T-cell (primary cell): Measurements from ENCODE around the gene DENND4A. TPM values are rescaled to one million over a fixed set of nuclear protein-coding genes. Genes with fewer than 3 reads are reported as not detected.
"Not testable (repeated sequence)": the region's sequence is repeated elsewhere in the genome, so short reads cannot be mapped to it uniquely, and the experiment has no call there.

ENCODE experiments used
- ATAC-seq, 4 experiments: fragments of 200-7000 bp in 3 of 4; fragments of 150-1000 bp in 1 of 4; cut with Tn5 transposase; replicated peaks in 1 of 4; 1 replicate in 3 of 4; 2 replicates in 1 of 4; pipeline ENCODE4 v1.10.0; 2021; ENCODE audit warnings: moderate library complexity in 3 of 4, mild to moderate bottlenecking in 2 of 4, moderate number of reproducible peaks in 1 of 4
- CTCF ChIA-PET, 2 donors: fragments of 300-600 bp; sonication (Branson Sonifier 250); formaldehyde crosslinking; loops; one replicate each; lab custom pipeline; 2022; ENCODE audit warnings: antibody characterized with exemption in 2 of 2; lab: Charles Lee
- POLR2A ChIA-PET, 2 donors: fragments of 300-600 bp; sonication (Branson Sonifier 250); formaldehyde crosslinking; loops; one replicate each; lab custom pipeline; 2022; ENCODE audit warnings: antibody characterized with exemption in 2 of 2; lab: Charles Lee
- DNase-seq, 35 experiments: peaks; one replicate each; pipeline versions ENCODE4 v3.0.0 to v3.0.0-alpha.2; 2013 to 2023
- H3K27ac ChIP-seq: one replicate; pipeline ENCODE4 v1.5.1; 2013; ENCODE audit warnings: low read length
- H3K27me3 ChIP-seq, 2 experiments: replicated peaks in 1 of 2; 1 replicate in 1 of 2; 2 replicates in 1 of 2; pipeline versions ENCODE4 v1.6.1 to v1.7.0; 2013; ENCODE audit warnings: low read length in 1 of 2, mixed read lengths in 1 of 2; ENCODE audit not compliant: control insufficient read depth in 2 of 2, insufficient read depth in 2 of 2; ENCODE audit errors: extremely low read depth in 1 of 2
- H3K36me3 ChIP-seq, 2 donors: 1 replicate in 1 of 2; 2 replicates in 1 of 2; pipeline versions ENCODE4 v1.6.1 to v1.7.0; 2013; ENCODE audit warnings: low read length in 1 of 2; ENCODE audit not compliant: control insufficient read depth in 2 of 2, insufficient read depth in 1 of 2; ENCODE audit errors: extremely low read depth in 1 of 2
- H3K4me1 ChIP-seq, 2 experiments: 1 replicate in 1 of 2; 2 replicates in 1 of 2; pipeline versions ENCODE4 v1.6.1 to v1.7.0; 2013; ENCODE audit warnings: low read length in 2 of 2, mixed read lengths in 1 of 2; ENCODE audit not compliant: insufficient read depth in 2 of 2, control insufficient read depth in 1 of 2; ENCODE audit errors: extremely low read depth in 1 of 2
- H3K4me3 ChIP-seq, 2 donors: 1 replicate in 1 of 2; 2 replicates in 1 of 2; pipeline versions ENCODE4 v1.5.1 to v1.7.0; 2013; ENCODE audit warnings: mild to moderate bottlenecking in 2 of 2, low read length in 1 of 2, moderate library complexity in 1 of 2; ENCODE audit not compliant: control insufficient read depth in 1 of 2; ENCODE audit errors: extremely low read depth in 1 of 2
- H3K9me3 ChIP-seq: 2 replicates; pipeline ENCODE4 v1.7.0; 2013
- H3K27ac Mint-ChIP-seq, 2 donors: one replicate each; pipeline ENCODE4 v1.8.0; 2020 to 2021; ENCODE audit warnings: mild to moderate bottlenecking in 2 of 2, mixed read lengths in 2 of 2
- H3K27me3 Mint-ChIP-seq, 2 donors: one replicate each; pipeline ENCODE4 v1.8.0; 2021 to 2022; ENCODE audit warnings: mixed read lengths in 2 of 2
- H3K36me3 Mint-ChIP-seq: one replicate; pipeline ENCODE4 v1.8.0; 2021; ENCODE audit warnings: mixed read lengths
- H3K4me1 Mint-ChIP-seq, 3 donors: one replicate each; pipeline ENCODE4 v1.8.0; 2020 to 2022; ENCODE audit warnings: mixed read lengths in 3 of 3, mild to moderate bottlenecking in 1 of 3
- H3K4me3 Mint-ChIP-seq, 3 donors: one replicate each; pipeline ENCODE4 v1.8.0; 2020 to 2022; ENCODE audit warnings: mild to moderate bottlenecking in 3 of 3, mixed read lengths in 3 of 3, moderate library complexity in 3 of 3
- H3K9me3 Mint-ChIP-seq, 3 donors: one replicate each; pipeline ENCODE4 v1.8.0; 2020 to 2022; ENCODE audit warnings: mixed read lengths in 3 of 3
- WGBS: methylation state at CpG from one replicate; pipeline ENCODE4 v1.1.5; 2013; ENCODE audit warnings: missing lambda C conversion rate; ENCODE audit not compliant: insufficient coverage; 5-methylcytosine and 5-hydroxymethylcytosine counted together
- total RNA-seq, 35 experiments: library from RNA in 6 of 35; stranded (reverse) in 6 of 35; fragments of 120-200 nt in 1 of 35; gene quantifications; one replicate each; pipeline versions ENCODE4 v1.2.1 to v1.2.4 and lab custom pipeline; 2013 to 2026

DENND4A gene
- total RNA-seq, 5 donors from 2014 or later (not counting 1 experiment from before 2014, with no cell fraction given), result 49.7 to 76.3 (median 57.1) TPM

DNA sequence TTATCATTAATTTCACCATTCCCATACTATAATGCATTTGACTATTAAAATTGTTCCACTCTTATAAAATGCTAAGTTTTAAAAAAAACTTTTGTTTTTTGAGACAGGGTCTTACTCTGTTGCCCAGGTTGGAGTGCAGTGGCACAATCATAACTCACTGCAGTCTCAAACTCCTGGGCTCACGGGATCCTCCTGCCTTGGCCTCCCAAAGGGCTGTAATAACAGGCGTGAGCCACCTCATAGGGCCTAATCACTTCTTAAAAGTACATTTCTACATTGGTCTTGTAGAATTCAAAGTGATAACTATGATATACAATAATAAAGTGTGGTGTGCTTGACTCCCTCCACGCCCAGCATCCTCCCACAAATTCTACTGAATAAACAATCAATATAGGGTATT, 3.0 kb downstream of the DENND4A start:
- DNase-seq, result no peak
- WGBS, result no CpG with 5 or more reads among the region's 3 CpGs

DNA sequence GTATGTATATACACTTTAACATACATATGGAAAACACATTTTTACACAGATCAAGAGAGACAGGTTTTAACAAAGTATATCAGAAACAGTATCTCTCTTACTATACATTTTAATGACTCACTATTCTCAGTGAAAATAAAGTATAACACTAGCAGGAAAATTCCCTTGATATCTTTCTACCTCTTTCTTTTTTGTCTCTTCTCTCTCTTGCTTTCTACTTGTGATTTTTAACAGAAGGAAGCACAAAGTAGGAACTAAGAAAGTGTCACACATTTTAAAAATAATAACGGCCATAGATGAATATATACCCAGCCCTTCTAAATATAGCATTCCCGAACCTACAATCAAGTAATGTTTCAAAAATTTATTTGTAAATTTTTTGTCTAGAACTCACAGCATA, 4.8 kb downstream of the DENND4A start:
- ChIA-PET CTCF (interaction anchor here in 1 of 2 donors (1.3 to 2.0 kb wide), 2 partner anchors 13 to 31 kb away, joined by 3 to 10 read pairs; no protein-coding TSS in a partner anchor), POLR2A (interaction anchor here in 1 of 2 donors (0.6 to 0.7 kb wide), 2 partner anchors 8 to 16 kb away, joined by 4 to 5 read pairs; no protein-coding TSS in a partner anchor)
- Histone ChIP-seq H3K4me3 (no peak overlapping the region), H3K27me3 (no peaks in the 10 kb centered on the region), H3K36me3 (peaks cover 0 to 16% of the 10 kb centered on the region in 2 donors), H3K27ac (peak overlapping the region; percentile 36), H3K4me1 (peaks cover 28% of the 10 kb centered on the region in 2 experiments), H3K9me3 (no peaks in the 10 kb centered on the region)
- H3K36me3 Mint-ChIP-seq, result peaks cover 12% of the 10 kb centered on the region
- DNase-seq, result no peak
- H3K9me3 Mint-ChIP-seq, result no peaks in the 10 kb centered on the region
- H3K4me3 Mint-ChIP-seq, result peak overlapping the region; percentile 7 to 50 (median 14)
- H3K27ac Mint-ChIP-seq, result peak overlapping the region; percentile 76 to 90
- no peaks in the 10 kb centered on the region for H3K27me3 Mint-ChIP-seq
- ATAC-seq, result no peak
- H3K4me1 Mint-ChIP-seq, result peaks cover 31 to 51% (median 49%) of the 10 kb centered on the region in 3 donors
- no CpG with 5 or more reads among the region's 2 CpGs for WGBS

More for the DNA sequence above, 3.0 kb downstream of the DENND4A start:
- ChIA-PET POLR2A (interaction anchor here (0.6 to 4.4 kb wide), 5 partner anchors 11 to 43 kb away, joined by 3 to 98 read pairs (median 6); no protein-coding TSS in a partner anchor), CTCF (interaction anchor here in 1 of 2 donors (0.6 to 0.8 kb wide), 2 partner anchors 27 to 37 kb away, joined by 3 to 4 read pairs; no protein-coding TSS in a partner anchor)
- Histone ChIP-seq H3K36me3 (peaks cover 0 to 12% of the 10 kb centered on the region in 2 donors), H3K27me3 (no peaks in the 10 kb centered on the region), H3K9me3 (no peaks in the 10 kb centered on the region), H3K27ac (peak overlapping the region; percentile 13), H3K4me3 (no peak overlapping the region), H3K4me1 (peaks cover 28 to 37% of the 10 kb centered on the region in 2 experiments)
- ATAC-seq, result no peak
- Mint-ChIP-seq H3K4me1 (peaks cover 45 to 54% (median 52%) of the 10 kb centered on the region in 3 donors), H3K27ac (peak overlapping the region; percentile 86 to 90), H3K27me3 (no peaks in the 10 kb centered on the region), H3K9me3 (no peaks in the 10 kb centered on the region), H3K36me3 (peaks cover 8% of the 10 kb centered on the region), H3K4me3 (peak overlapping the region; percentile 68 to 91 (median 86))

DNA sequence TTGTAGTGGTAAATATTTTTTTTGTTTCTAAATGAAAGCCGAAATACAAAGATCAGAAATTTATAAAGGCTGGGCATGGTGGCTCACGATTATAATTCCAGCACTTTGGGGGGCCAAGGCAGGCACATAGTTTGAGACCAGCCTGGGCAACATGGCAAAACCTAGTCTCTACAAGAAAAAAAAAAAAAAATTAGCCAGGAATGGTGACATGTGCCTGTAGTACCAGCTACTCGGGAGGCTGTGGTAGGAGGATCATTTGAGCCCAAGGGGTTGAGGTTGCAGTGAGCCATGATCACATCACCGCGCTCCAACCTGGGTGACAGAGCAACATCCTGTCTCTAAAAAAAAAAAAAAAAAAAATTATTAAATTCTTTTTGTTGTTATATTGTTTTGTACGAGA, 6.9 kb downstream of the DENND4A start:
- POLR2A ChIA-PET, result interaction anchor here in 1 of 2 donors (0.7 to 1.6 kb wide), 2 partner anchors 84 to 1093 kb away, joined by 4 to 13 read pairs; partner anchors contain the start of gene RAB11A

GRCh38 chr15:65783872-65784271, 8.2 kb downstream of the DENND4A start:
- Mint-ChIP-seq H3K4me3 (no peak overlapping the region), H3K27ac (no peak overlapping the region), H3K4me1 (peaks cover 17 to 39% (median 33%) of the 10 kb centered on the region in 3 donors), H3K36me3 (peaks cover 15% of the 10 kb centered on the region), H3K9me3 (no peaks in the 10 kb centered on the region), H3K27me3 (no peaks in the 10 kb centered on the region)
- Histone ChIP-seq H3K27me3 (no peaks in the 10 kb centered on the region), H3K4me3 (no peak overlapping the region), H3K9me3 (no peaks in the 10 kb centered on the region), H3K4me1 (peaks cover 19 to 27% of the 10 kb centered on the region in 2 experiments), H3K27ac (no peak overlapping the region), H3K36me3 (peaks cover 0 to 16% of the 10 kb centered on the region in 2 donors)
- CTCF ChIA-PET, result no interaction called here
- POLR2A ChIA-PET, result interaction anchor here (0.8 to 2.6 kb wide), 2 partner anchors 7 to 68 kb away, joined by 3 to 15 read pairs; partner anchors contain the start of gene DENND4A (in 1 of the 2)
- no peak for ATAC-seq
- WGBS, result 95% methylated on average over 5 of the region's 5 CpGs
- no peak for DNase-seq

More for the DNA sequence above, 6.9 kb downstream of the DENND4A start:
- Histone ChIP-seq H3K36me3 (peaks cover 0 to 16% of the 10 kb centered on the region in 2 donors), H3K27ac (no peak overlapping the region), H3K27me3 (no peaks in the 10 kb centered on the region), H3K9me3 (no peaks in the 10 kb centered on the region), H3K4me3 (no peak overlapping the region), H3K4me1 (peaks cover 21 to 28% of the 10 kb centered on the region in 2 experiments)
- no peak overlapping the region for H3K4me3 Mint-ChIP-seq
- no peaks in the 10 kb centered on the region for H3K9me3 Mint-ChIP-seq
- CTCF ChIA-PET, result interaction anchor here (0.5 to 1.3 kb wide), 2 partner anchors 37 to 47 kb away, joined by 3 to 4 read pairs; no protein-coding TSS in a partner anchor
- no peak overlapping the region for H3K27ac Mint-ChIP-seq
- ATAC-seq, result no peak
- H3K4me1 Mint-ChIP-seq, result peaks cover 29 to 49% (median 45%) of the 10 kb centered on the region in 3 donors
- DNase-seq, result no peak
- H3K27me3 Mint-ChIP-seq, result no peaks in the 10 kb centered on the region
- WGBS, result 100% methylated on average over 1 of the region's 6 CpGs
- peaks cover 14% of the 10 kb centered on the region for H3K36me3 Mint-ChIP-seq

GRCh38 chr15:65782096-65782495, 10.0 kb downstream of the DENND4A start:
- Histone ChIP-seq H3K4me3 (no peak overlapping the region), H3K36me3 (peaks cover 0 to 16% of the 10 kb centered on the region in 2 donors), H3K27me3 (no peaks in the 10 kb centered on the region), H3K4me1 (peaks cover 13 to 35% of the 10 kb centered on the region in 2 experiments), H3K9me3 (no peaks in the 10 kb centered on the region), H3K27ac (no peak overlapping the region)
- ATAC-seq (no peak), DNase-seq (no peak)
- Mint-ChIP-seq H3K9me3 (no peaks in the 10 kb centered on the region), H3K27me3 (no peaks in the 10 kb centered on the region), H3K4me1 (peaks cover 17 to 42% (median 32%) of the 10 kb centered on the region in 3 donors), H3K27ac (no peak overlapping the region), H3K4me3 (no peak overlapping the region), H3K36me3 (peaks cover 13% of the 10 kb centered on the region)
- CTCF ChIA-PET, result interaction anchor here (0.7 to 0.9 kb wide), 2 partner anchors 11 to 47 kb away, joined by 3 read pairs; no protein-coding TSS in a partner anchor
- POLR2A ChIA-PET, result interaction anchor here (0.8 to 2.6 kb wide), 3 partner anchors 9 to 51 kb away, joined by 5 to 15 read pairs (median 6); partner anchors contain the start of gene DENND4A (in 1 of the 2)
- 100% methylated on average over 1 of the region's 5 CpGs for WGBS

- Histone ChIP-seq H3K27ac (peak overlapping the region; percentile 38), H3K4me1 (peaks cover 11 to 40% of the 10 kb centered on the region in 2 experiments)
- not testable (repeated sequence) for H3K9me3 ChIP-seq, H3K9me3 Mint-ChIP-seq, H3K27me3 Mint-ChIP-seq, H3K27me3 ChIP-seq, H3K4me3 ChIP-seq, H3K36me3 ChIP-seq, DNase-seq
- peaks cover 32 to 45% (median 34%) of the 10 kb centered on the region in 3 donors for H3K4me1 Mint-ChIP-seq
- WGBS, result 81% methylated on average over 4 of the region's 9 CpGs
- ChIA-PET POLR2A (interaction anchor here (0.6 to 2.2 kb wide), 14 partner anchors 8 to 187 kb away, joined by 3 to 30 read pairs (median 5); partner anchors contain the start of gene DENND4A (in 1 of the 2)), CTCF (interaction anchor here in 1 of 2 donors (0.6 to 2.0 kb wide), 6 partner anchors 14 to 1130 kb away, joined by 3 to 8 read pairs (median 3); partner anchors contain the start of gene RAB11A)
- peaks cover 10% of the 10 kb centered on the region for H3K36me3 Mint-ChIP-seq
- H3K4me3 Mint-ChIP-seq, result peak overlapping the region in 2 of 3 donors; percentile 34 to 48
- peak overlapping the region; percentile 56 to 87 for H3K27ac Mint-ChIP-seq
- ATAC-seq, result peak in 1 of 4 experiments; percentile 24
Measured at GRCh38 chr15:65778701-65779100, 13.4 kb downstream of the DENND4A start.
